HepG2 (cell line): ENCODE measurements around the gene RDM1.

Experiments used
- CTCF ChIP-seq: sonication (generic); formaldehyde crosslinking; IDR thresholded peaks from 2 replicates; pipeline ENCODE4 v1.5.0; 2020; ENCODE audit warnings: mild to moderate bottlenecking, missing genetic modification reagents, moderate library complexity
- ELF4 ChIP-seq: sonication (generic); formaldehyde crosslinking; IDR thresholded peaks from 2 replicates; pipeline ENCODE4 v1.5.0; 2020; ENCODE audit warnings: missing genetic modification reagents, mild to moderate bottlenecking, moderate library complexity, borderline replicate concordance
- HDAC2 ChIP-seq: sonication (generic); formaldehyde crosslinking; IDR thresholded peaks from 2 replicates; pipeline ENCODE4 v1.4.0; 2020; ENCODE audit warnings: missing genetic modification reagents
- MEIS2 ChIP-seq: sonication (generic); formaldehyde crosslinking; IDR thresholded peaks from 2 replicates; pipeline ENCODE4 v1.9.0; 2021; ENCODE audit warnings: mild to moderate bottlenecking, missing genetic modification reagents
- MYC ChIP-seq: sonication (generic); formaldehyde crosslinking; IDR thresholded peaks from 2 replicates; pipeline ENCODE4 v1.9.0; 2021; ENCODE audit warnings: missing genetic modification reagents, borderline replicate concordance
- RBM39 ChIP-seq: fragments of 200-400 bp; formaldehyde crosslinking; IDR thresholded peaks from one replicate; pipeline ENCODE4 v1.6.1; 2018; ENCODE audit warnings: antibody characterized with exemption, mild to moderate bottlenecking, low read depth, low read length; ENCODE audit not compliant: poor library complexity, severe bottlenecking
- SMAD9 ChIP-seq: sonication (generic); formaldehyde crosslinking; IDR thresholded peaks from 2 replicates; pipeline ENCODE4 v1.5.1; 2020; ENCODE audit warnings: mild to moderate bottlenecking, missing genetic modification reagents
- SOX6 ChIP-seq, 2 experiments: fragments of 450-650 bp in 1 of 2; sonication (generic) in 1 of 2; formaldehyde crosslinking in 1 of 2; IDR thresholded peaks; 2 replicates each; pipeline versions ENCODE4 v1.4.0 to v1.6.1; 2017 to 2020; ENCODE audit warnings: antibody characterized with exemption in 1 of 2, mild to moderate bottlenecking in 1 of 2, missing genetic modification reagents in 1 of 2
- ZNF274 ChIP-seq: sonication (generic); formaldehyde crosslinking; IDR thresholded peaks from 2 replicates; pipeline ENCODE4 v1.5.1; 2020; ENCODE audit warnings: mild to moderate bottlenecking, missing genetic modification reagents
- ZNF574 ChIP-seq: sonication (generic); formaldehyde crosslinking; IDR thresholded peaks from 2 replicates; pipeline ENCODE4 v1.4.0; 2020; ENCODE audit warnings: missing genetic modification reagents
- ZNF747 ChIP-seq: sonication (generic); formaldehyde crosslinking; IDR thresholded peaks from 2 replicates; pipeline ENCODE4 v1.8.1; 2023; ENCODE audit warnings: missing genetic modification reagents, mild to moderate bottlenecking, borderline replicate concordance

GRCh38 chr17:35906926-35907637, 23.5 kb downstream of the RDM1 start:
- TF ChIP-seq SMAD9: no peak
- TF ChIP-seq CTCF (CRISPR knock-in tag): no peak
- TF ChIP-seq MEIS2: no peak
- no peak for TF ChIP-seq ZNF574 (CRISPR knock-in tag)
- no peak for TF ChIP-seq SOX6 (IDR thresholded peaks at IDR 0.05)
- TF ChIP-seq SOX6 (CRISPR knock-in tag; IDR thresholded peaks at IDR 0.05): no peak
- no peak for TF ChIP-seq ZNF274
- TF ChIP-seq HDAC2: no peak
- TF ChIP-seq ZNF747: no peak
- no peak for TF ChIP-seq ELF4 (CRISPR knock-in tag)
- TF ChIP-seq MYC (CRISPR knock-in tag): no peak
- no peak for TF ChIP-seq RBM39
